ENCODE results near the gene SLC35A4. TPM values are rescaled to one million over a fixed set of nuclear protein-coding genes. Genes with fewer than 3 reads are reported as not detected.

Gene SLC35A4
- total RNA-seq, 2 donors from 2014 or later = 61.8 to 107 TPM

DNA sequence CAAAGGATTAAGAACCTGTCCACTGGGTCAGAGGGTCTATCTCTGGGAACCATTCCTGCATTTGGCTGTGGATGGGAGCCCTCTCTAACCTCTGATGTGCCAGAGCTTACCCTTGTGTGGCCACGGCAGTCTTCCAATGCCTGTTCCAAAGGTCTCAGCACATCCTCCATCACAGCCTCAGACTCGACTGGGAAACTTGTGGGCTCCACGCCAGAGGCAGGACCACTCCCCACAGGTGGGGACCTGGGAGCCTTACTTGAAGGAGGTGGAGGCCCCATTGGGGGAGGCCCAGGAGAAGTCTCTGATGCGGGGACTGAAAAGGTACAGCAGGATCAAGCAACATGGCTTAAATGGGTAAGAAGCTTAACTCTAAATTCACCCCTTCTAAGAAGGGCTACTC lies 12.8 kb upstream of the SLC35A4 start:
- Histone ChIP-seq H3K4me3 (no peak overlapping the region), H3K9me3 (no peaks in the 10 kb centered on the region), H3K36me3 (peaks cover 0 to 5% of the 10 kb centered on the region in 2 donors), H3K27me3 (replicated peaks; ENCODE audit: insufficient read depth) (no peaks in the 10 kb centered on the region), H3K27ac (no peak overlapping the region), H3K4me1 (replicated peaks) (peaks cover 24% of the 10 kb centered on the region)
- TF ChIP-seq, protein P1, sequence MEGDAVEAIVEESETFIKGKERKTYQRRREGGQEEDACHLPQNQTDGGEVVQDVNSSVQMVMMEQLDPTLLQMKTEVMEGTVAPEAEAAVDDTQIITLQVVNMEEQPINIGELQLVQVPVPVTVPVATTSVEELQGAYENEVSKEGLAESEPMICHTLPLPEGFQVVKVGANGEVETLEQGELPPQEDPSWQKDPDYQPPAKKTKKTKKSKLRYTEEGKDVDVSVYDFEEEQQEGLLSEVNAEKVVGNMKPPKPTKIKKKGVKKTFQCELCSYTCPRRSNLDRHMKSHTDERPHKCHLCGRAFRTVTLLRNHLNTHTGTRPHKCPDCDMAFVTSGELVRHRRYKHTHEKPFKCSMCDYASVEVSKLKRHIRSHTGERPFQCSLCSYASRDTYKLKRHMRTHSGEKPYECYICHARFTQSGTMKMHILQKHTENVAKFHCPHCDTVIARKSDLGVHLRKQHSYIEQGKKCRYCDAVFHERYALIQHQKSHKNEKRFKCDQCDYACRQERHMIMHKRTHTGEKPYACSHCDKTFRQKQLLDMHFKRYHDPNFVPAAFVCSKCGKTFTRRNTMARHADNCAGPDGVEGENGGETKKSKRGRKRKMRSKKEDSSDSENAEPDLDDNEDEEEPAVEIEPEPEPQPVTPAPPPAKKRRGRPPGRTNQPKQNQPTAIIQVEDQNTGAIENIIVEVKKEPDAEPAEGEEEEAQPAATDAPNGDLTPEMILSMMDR (IDR thresholded peaks at IDR 0.05) = no peak
- no peak for TF ChIP-seq POLR2AphosphoS5 (IDR thresholded peaks at IDR 0.05)
- intact Hi-C loops (cut with DNase I) = no loop called here
- no peak for DNase-seq (ENCODE audit: low spot score)
- 91% methylated on average over 4 of the region's 4 CpGs for WGBS

DNA sequence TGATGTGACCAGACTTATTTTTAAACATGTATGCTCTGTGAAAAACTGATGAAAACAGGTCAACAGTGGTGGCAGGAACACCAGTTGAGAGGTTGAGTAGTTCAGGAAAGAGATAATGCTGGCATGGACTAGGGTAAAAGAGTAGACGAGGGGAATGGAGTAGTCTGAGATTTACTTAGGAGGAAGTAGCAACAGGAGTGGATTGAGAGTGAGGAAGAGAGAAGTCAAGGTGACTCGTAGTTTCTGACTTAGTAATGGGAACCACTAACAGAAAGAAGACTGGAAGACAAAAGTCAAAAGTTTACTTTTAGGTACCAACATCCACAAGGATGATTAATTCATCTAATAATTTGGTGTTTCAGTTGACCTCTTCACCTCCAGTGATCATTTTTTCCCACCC lies 11.0 kb upstream of the SLC35A4 start:
- Histone ChIP-seq H3K36me3 (peaks cover 0 to 5% of the 10 kb centered on the region in 2 donors), H3K27ac (no peak overlapping the region), H3K27me3 (replicated peaks; ENCODE audit: insufficient read depth) (no peaks in the 10 kb centered on the region), H3K4me1 (replicated peaks) (peaks cover 18% of the 10 kb centered on the region), H3K4me3 (no peak overlapping the region), H3K9me3 (no peaks in the 10 kb centered on the region)
- TF ChIP-seq, protein P1 (IDR thresholded peaks at IDR 0.05) = no peak
- TF ChIP-seq POLR2AphosphoS5 (IDR thresholded peaks at IDR 0.05) (no peak), POLR2A (IDR thresholded peaks at IDR 0.05) (no peak)
- WGBS = 87% methylated on average over 2 of the region's 2 CpGs
- intact Hi-C loops (cut with DNase I) = no loop called here
- no peak for DNase-seq (ENCODE audit: low spot score)

DNA sequence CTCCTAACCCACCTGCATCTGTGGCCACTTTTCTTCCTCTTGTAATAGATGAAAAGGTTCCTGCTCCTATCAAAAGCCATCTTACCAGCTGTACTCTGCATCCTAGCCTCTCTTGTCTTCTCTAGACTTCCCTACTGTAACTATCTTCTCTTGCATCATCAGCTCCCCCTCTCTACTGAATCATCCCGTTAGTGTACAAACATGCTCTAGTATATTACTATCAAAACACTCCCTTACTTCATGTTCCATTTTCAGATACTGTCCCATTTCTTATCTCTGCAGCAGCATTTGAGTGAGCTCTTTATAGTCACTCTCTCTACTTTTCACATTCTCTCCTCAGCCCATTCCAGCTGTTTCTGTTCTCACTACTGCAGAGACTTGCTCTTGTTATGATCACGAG lies 10.2 kb upstream of the SLC35A4 start:
- H3K9me3 ChIP-seq = no peaks in the 10 kb centered on the region
- H3K4me1 ChIP-seq (replicated peaks) = peaks cover 10% of the 10 kb centered on the region
- intact Hi-C loops (cut with DNase I) = no loop called here
- no peak for DNase-seq (ENCODE audit: low spot score)
- no peaks in the 10 kb centered on the region for H3K27me3 ChIP-seq (replicated peaks; ENCODE audit: insufficient read depth)
- 56% methylated on average over 2 of the region's 2 CpGs for WGBS
- no peak overlapping the region for H3K27ac ChIP-seq
- peaks cover 0 to 5% of the 10 kb centered on the region in 2 donors for H3K36me3 ChIP-seq
- no peak overlapping the region for H3K4me3 ChIP-seq
- TF ChIP-seq POLR2A (IDR thresholded peaks at IDR 0.05) = no peak
- no peak for TF ChIP-seq POLR2AphosphoS5 (IDR thresholded peaks at IDR 0.05)
- TF ChIP-seq, protein P1 (IDR thresholded peaks at IDR 0.05) = no peak

DNA sequence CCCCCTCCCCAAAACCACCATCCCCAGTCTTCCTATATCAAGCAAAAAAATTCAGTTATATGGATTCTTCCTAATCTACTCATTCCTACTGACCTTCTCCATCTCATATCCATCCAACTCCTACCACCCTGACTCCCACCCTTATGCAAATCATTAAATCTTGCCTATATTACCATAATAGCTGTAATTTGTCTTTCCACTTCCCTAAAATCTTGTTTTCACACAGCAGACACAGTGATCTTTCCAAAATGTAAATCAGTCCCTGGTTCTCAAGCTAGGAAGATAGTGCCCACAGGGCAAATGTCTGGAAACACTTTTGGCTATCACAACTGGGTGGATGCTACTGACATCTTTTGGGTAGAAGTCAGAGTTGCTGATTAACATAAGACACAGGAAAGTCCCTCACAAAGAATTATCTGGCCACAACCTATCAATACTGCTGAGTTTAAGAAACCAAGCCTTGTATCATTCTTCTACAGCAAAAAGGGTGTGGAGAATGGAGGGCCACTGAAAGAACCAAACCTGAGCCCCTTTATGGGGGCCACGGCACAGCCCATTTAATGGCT lies 8.8 kb upstream of the SLC35A4 start:
- TF ChIP-seq, protein P1 (IDR thresholded peaks at IDR 0.05) = no peak
- no peak for TF ChIP-seq POLR2A (IDR thresholded peaks at IDR 0.05)
- Histone ChIP-seq H3K27ac (peak overlapping the region in 1 of 2 donors; percentile 76), H3K36me3 (no peaks in the 10 kb centered on the region), H3K4me1 (replicated peaks) (peaks cover 5% of the 10 kb centered on the region), H3K27me3 (replicated peaks; ENCODE audit: insufficient read depth) (no peaks in the 10 kb centered on the region), H3K4me3 (peak overlapping the region in 1 of 2 donors; percentile 54), H3K9me3 (no peaks in the 10 kb centered on the region)
- DNase-seq (ENCODE audit: low spot score) = no peak
- intact Hi-C loops (cut with DNase I) = loop anchor here (5.0 kb wide), 1 partner anchor 154 kb away; the partner anchor contains the start of gene ANKHD1
- 60% methylated on average over 1 of the region's 1 CpG for WGBS

DNA sequence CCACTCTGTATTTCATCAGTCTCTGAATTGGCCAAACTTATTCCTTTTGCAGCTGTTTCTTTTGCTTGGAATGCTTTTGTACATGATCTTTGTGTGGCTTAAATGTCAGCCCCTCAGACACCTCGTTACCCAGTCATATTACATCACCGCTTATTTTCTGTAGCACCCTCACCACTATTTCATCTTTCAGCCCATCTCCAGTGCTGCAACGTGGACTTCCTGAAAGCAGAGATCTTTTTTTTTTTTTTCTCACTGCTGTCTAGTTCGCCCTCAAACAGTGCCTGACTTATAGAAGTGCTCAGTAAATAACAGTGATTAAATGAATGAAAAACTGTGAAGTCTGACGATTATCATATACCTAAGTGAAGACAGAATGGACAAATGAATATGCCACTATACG lies 8.2 kb upstream of the SLC35A4 start:
- Histone ChIP-seq H3K4me3 (peak overlapping the region; percentile 54 to 82), H3K4me1 (replicated peaks) (peaks cover 5% of the 10 kb centered on the region), H3K27ac (peak overlapping the region; percentile 76 to 77), H3K36me3 (no peaks in the 10 kb centered on the region), H3K9me3 (no peaks in the 10 kb centered on the region), H3K27me3 (replicated peaks; ENCODE audit: insufficient read depth) (no peaks in the 10 kb centered on the region)
- WGBS = 6% methylated on average over 6 of the region's 6 CpGs
- DNase-seq (ENCODE audit: low spot score) = no peak
- TF ChIP-seq, protein P1 (IDR thresholded peaks at IDR 0.05) = no peak
- no peak for TF ChIP-seq POLR2AphosphoS5 (IDR thresholded peaks at IDR 0.05)
- no peak for TF ChIP-seq POLR2A (IDR thresholded peaks at IDR 0.05)
- intact Hi-C loops (cut with DNase I) = loop anchor here (5.0 kb wide), 1 partner anchor 154 kb away; the partner anchor contains the start of gene ANKHD1

Data from prostate gland (tissue), 2 donors.